ENCODE results near the gene NUDT4. TPM values are rescaled to one million over a fixed set of nuclear protein-coding genes. Genes with fewer than 3 reads are reported as not detected.

The NUDT4 gene
- total and polyA plus RNA-seq, 2 of the 13 experiments (the other 11 are each of a cell fraction or from before 2014, with no cell fraction given): 37.3 to 70.1 TPM

GRCh38 chr12:93429448-93429847 lies 51.7 kb downstream of the NUDT4 start:
- H3K27me3 ChIP-seq (ENCODE audit: control insufficient read depth in 1 of 2, insufficient read depth in 2 of 2, low read length in 2 of 2): no peaks in the 10 kb centered on the region
- H2AFZ ChIP-seq (ENCODE audit: low read length): no peak overlapping the region
- no peak for ATAC-seq
- H3K79me2 ChIP-seq (ENCODE audit: insufficient read depth, low read length): peaks cover 94% of the 10 kb centered on the region
- WGBS (ENCODE audit: low lambda C conversion rate): 70% methylated on average over 1 of the region's 1 CpG
- H3K27ac ChIP-seq (ENCODE audit: extremely low read length, insufficient read depth, low read length): no peak overlapping the region
- peaks cover 67% of the 10 kb centered on the region for H3K4me1 ChIP-seq (ENCODE audit: insufficient read depth, low read length)
- no peak for TF ChIP-seq NR2F1 (CRISPR knock-in tag; IDR thresholded peaks at IDR 0.05)
- TF ChIP-seq ZNF326 (CRISPR knock-in tag; IDR thresholded peaks at IDR 0.05; ENCODE audit: borderline replicate concordance): no peak
- no peak for TF ChIP-seq CERS6 (CRISPR knock-in tag; IDR thresholded peaks at IDR 0.05)
- TF ChIP-seq ZNF235 (CRISPR knock-in tag; IDR thresholded peaks at IDR 0.05; ENCODE audit: borderline replicate concordance): no peak
- TF ChIP-seq ZSCAN21 (CRISPR knock-in tag; IDR thresholded peaks at IDR 0.05; ENCODE audit: borderline replicate concordance): no peak
- no peak for TF ChIP-seq ARID5B (CRISPR knock-in tag; IDR thresholded peaks at IDR 0.05)
- TF ChIP-seq HINFP (CRISPR knock-in tag; IDR thresholded peaks at IDR 0.05; ENCODE audit: low read depth): no peak
- TF ChIP-seq FOXK2 (IDR thresholded peaks at IDR 0.05): no peak
- no peak for TF ChIP-seq SIX4 (CRISPR knock-in tag; IDR thresholded peaks at IDR 0.05)
- no peak for TF ChIP-seq JUND (CRISPR knock-in tag; IDR thresholded peaks at IDR 0.05)
- no peak for TF ChIP-seq ZNF660 (CRISPR knock-in tag; IDR thresholded peaks at IDR 0.05; ENCODE audit: borderline replicate concordance, low read depth)
- no peak for TF ChIP-seq ZNF607 (CRISPR knock-in tag; IDR thresholded peaks at IDR 0.05; ENCODE audit: borderline replicate concordance)
- TF ChIP-seq SMAD9 (CRISPR knock-in tag; IDR thresholded peaks at IDR 0.05): no peak
- TF ChIP-seq ZNF773 (CRISPR knock-in tag; IDR thresholded peaks at IDR 0.05; ENCODE audit: borderline replicate concordance): no peak
- no peak for TF ChIP-seq RBM22 (optimal IDR thresholded peaks at IDR 0.05; ENCODE audit: low read length)
- no peak for TF ChIP-seq ZNF704 (CRISPR knock-in tag; IDR thresholded peaks at IDR 0.05; ENCODE audit: borderline replicate concordance)
- H4K20me1 ChIP-seq (ENCODE audit: insufficient read depth, low read length): peaks cover 85% of the 10 kb centered on the region
- BruUV-seq (replicated peaks): no TSS peak
- in situ Hi-C loops (cut with HindIII; ENCODE audit: extremely low pct_ligation_motif_present, low pct_unique_long_range_greater_than_20kb): no loop called here
- no peak overlapping the region for H3K9ac ChIP-seq (ENCODE audit: insufficient read depth, low read depth, low read length)
- H3K36me3 ChIP-seq (replicated peaks in 1 of 2; ENCODE audit: control insufficient read depth in 1 of 2, insufficient read depth in 2 of 2, low read length in 2 of 2): 0 out of 5 replicates have a peak, but pooled peaks cover 0 to 2% of the 10 kb centered on the region in 2 experiments
- no peak overlapping the region for H3K4me2 ChIP-seq (ENCODE audit: low read depth, low read length)
- intact Hi-C loops (cut with micrococcal nuclease; ENCODE audit: unreplicated experiment): no loop called here
- POLR2A ChIA-PET: no interaction called here
- no peak for DNase-seq (ENCODE audit: low spot score)
- no peak overlapping the region for H3K4me3 ChIP-seq (replicated peaks in 1 of 3; ENCODE audit: insufficient read depth in 1 of 3, low read depth in 2 of 3, low read length in 3 of 3)
- CTCF ChIA-PET (ENCODE audit: low intra/inter-chr PET ratio, low total read pairs): no interaction called here
- H3K9me3 ChIP-seq (ENCODE audit: low read length): no peaks in the 10 kb centered on the region
- no peak for FAIRE-seq

All from HepG2 (cell line).